ENCODE measurements around the gene PLEKHG4. TPM values are rescaled to one million over a fixed set of nuclear protein-coding genes. Genes with fewer than 3 reads are reported as not detected.

The PLEKHG4 gene
- total RNA-seq, 3 donors from 2014 or later, result 8.0 to 15.4 (median 10.5) TPM

DNA sequence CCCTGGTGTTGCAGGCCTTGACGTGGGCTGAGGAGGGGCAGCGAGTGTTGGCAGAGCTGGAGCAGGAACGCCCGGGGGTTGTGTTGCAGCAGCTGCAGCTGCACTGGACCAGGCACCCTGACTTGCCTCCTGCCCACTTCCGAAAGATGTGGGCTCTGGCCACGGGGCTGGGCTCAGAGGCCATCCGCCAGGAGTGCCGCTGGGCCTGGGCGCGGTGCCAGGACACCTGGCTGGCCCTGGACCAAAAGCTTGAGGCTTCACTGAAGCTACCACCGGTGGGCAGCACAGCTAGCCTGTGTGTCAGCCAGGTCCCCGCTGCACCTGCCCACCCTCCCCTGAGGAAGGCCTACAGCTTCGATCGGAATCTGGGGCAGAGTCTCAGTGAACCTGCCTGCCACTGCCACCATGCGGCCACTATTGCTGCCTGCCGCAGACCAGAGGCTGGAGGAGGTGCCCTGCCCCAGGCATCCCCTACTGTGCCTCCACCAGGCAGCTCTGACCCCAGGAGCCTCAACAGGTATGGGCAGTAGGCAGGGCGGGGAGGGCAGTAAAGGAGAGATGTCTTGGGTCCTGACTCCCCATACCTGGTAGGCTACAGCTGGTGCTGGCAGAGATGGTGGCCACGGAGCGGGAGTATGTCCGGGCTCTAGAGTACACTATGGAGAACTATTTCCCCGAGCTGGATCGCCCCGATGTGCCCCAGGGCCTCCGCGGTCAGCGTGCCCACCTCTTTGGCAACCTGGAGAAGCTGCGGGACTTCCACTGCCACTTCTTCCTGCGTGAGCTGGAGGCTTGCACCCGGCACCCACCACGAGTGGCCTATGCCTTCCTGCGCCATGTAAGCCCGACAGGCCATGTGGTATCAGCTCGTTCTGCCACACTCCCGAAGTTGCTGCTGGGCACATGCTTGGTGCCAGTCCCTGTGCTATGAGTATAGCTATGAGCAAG lies 5.6 kb downstream of the PLEKHG4 start:
- Histone ChIP-seq H3K4me1 (ENCODE audit: low read depth) (no peaks in the 10 kb centered on the region), H3K36me3 (ENCODE audit: low read depth) (no peaks in the 10 kb centered on the region), H3K4me3 (no peak overlapping the region), H3K9me3 (no peaks in the 10 kb centered on the region)
- intact Hi-C loops (cut with DNase I, micrococcal nuclease), result no loop called here
- TF ChIP-seq, protein P1, sequence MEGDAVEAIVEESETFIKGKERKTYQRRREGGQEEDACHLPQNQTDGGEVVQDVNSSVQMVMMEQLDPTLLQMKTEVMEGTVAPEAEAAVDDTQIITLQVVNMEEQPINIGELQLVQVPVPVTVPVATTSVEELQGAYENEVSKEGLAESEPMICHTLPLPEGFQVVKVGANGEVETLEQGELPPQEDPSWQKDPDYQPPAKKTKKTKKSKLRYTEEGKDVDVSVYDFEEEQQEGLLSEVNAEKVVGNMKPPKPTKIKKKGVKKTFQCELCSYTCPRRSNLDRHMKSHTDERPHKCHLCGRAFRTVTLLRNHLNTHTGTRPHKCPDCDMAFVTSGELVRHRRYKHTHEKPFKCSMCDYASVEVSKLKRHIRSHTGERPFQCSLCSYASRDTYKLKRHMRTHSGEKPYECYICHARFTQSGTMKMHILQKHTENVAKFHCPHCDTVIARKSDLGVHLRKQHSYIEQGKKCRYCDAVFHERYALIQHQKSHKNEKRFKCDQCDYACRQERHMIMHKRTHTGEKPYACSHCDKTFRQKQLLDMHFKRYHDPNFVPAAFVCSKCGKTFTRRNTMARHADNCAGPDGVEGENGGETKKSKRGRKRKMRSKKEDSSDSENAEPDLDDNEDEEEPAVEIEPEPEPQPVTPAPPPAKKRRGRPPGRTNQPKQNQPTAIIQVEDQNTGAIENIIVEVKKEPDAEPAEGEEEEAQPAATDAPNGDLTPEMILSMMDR (IDR thresholded peaks at IDR 0.05), result no peak
- DNase-seq, result peak in 2 of 3 donors; percentile 61 to 65
- ATAC-seq, result peak; percentile 80

DNA sequence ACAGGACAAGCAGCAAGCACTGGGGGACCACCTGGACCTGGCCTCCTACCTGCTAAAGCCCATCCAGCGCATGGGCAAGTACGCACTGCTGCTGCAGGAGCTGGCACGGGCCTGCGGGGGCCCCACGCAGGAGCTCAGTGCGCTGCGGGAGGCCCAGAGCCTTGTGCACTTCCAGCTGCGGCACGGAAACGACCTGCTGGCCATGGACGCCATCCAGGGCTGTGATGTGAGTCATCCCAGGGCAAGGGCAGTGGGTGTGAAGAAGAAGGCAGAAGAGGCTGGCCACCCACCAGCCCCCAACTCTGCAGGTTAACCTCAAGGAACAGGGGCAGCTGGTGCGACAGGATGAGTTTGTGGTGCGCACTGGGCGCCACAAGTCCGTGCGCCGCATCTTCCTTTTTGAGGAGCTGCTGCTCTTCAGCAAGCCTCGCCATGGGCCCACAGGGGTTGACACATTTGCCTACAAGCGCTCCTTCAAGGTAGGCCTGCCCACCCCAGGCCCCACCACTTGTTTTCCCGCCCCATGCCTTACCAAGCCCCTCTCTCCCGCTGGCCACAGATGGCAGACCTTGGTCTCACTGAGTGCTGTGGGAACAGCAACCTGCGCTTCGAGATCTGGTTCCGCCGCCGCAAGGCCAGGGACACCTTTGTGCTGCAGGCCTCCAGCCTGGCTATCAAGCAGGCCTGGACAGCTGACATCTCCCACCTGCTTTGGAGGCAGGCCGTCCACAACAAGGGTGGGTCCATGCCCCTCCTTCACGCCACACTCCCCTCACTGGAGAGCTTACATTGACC lies 7.3 kb downstream of the PLEKHG4 start:
- TF ChIP-seq, protein P1 (IDR thresholded peaks at IDR 0.05), result no peak
- no peak for DNase-seq
- Histone ChIP-seq H3K36me3 (ENCODE audit: low read depth) (no peaks in the 10 kb centered on the region), H3K4me1 (ENCODE audit: low read depth) (no peaks in the 10 kb centered on the region), H3K4me3 (no peak overlapping the region), H3K9me3 (no peaks in the 10 kb centered on the region)
- intact Hi-C loops (cut with DNase I, micrococcal nuclease), result no loop called here
- no peak for ATAC-seq

DNA sequence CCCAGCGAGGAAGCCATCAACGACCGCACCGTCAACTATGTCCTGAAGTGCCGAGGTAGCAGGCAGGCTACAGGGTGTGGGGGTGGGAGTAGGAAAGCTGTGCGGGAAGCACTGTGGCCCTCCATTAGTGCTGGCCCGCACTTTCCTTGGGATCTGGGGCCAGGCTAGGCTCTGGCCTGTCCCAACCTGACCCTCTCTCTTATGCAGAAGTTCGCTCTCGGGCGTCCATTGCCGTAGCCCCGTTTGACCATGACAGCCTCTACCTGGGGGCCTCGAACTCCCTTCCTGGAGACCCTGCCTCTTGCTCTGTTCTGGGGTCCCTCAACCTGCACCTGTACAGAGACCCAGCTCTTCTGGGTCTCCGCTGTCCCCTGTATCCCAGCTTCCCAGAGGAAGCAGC lies 8.6 kb downstream of the PLEKHG4 start:
- no peaks in the 10 kb centered on the region for H3K4me1 ChIP-seq (ENCODE audit: low read depth)
- TF ChIP-seq, protein P1 (IDR thresholded peaks at IDR 0.05), result no peak
- DNase-seq, result no peak
- intact Hi-C loops (cut with DNase I, micrococcal nuclease), result no loop called here
- H3K4me3 ChIP-seq, result no peak overlapping the region
- H3K36me3 ChIP-seq (ENCODE audit: low read depth), result no peaks in the 10 kb centered on the region
- no peaks in the 10 kb centered on the region for H3K9me3 ChIP-seq
- ATAC-seq, result no peak

DNA sequence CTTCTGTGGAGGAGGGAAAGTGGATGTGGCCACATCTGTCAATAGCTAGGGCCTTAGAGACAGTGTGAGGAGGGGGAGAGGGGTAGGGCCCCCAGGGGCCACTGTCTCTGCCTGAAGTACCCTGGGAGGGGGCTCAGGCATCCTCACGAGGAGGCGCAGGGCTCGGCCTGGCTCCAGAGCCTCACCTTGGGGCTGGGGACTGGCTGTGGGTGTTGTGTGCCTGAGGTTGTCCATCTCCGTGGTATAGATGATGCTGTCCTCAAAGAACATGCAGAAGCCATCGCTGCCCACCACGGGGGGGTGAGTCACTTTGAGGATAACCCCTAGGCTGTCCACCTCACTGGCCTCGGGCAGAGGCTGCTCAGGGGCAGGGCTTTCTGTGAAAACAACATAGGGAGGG lies 12.1 kb downstream of the PLEKHG4 start:
- DNase-seq, result no peak
- ATAC-seq, result no peak
- TF ChIP-seq, protein P1 (IDR thresholded peaks at IDR 0.05), result no peak
- intact Hi-C loops (cut with DNase I, micrococcal nuclease), result no loop called here
- Histone ChIP-seq H3K36me3 (ENCODE audit: low read depth) (no peaks in the 10 kb centered on the region), H3K4me1 (ENCODE audit: low read depth) (no peaks in the 10 kb centered on the region), H3K9me3 (no peaks in the 10 kb centered on the region), H3K4me3 (no peak overlapping the region)

DNA sequence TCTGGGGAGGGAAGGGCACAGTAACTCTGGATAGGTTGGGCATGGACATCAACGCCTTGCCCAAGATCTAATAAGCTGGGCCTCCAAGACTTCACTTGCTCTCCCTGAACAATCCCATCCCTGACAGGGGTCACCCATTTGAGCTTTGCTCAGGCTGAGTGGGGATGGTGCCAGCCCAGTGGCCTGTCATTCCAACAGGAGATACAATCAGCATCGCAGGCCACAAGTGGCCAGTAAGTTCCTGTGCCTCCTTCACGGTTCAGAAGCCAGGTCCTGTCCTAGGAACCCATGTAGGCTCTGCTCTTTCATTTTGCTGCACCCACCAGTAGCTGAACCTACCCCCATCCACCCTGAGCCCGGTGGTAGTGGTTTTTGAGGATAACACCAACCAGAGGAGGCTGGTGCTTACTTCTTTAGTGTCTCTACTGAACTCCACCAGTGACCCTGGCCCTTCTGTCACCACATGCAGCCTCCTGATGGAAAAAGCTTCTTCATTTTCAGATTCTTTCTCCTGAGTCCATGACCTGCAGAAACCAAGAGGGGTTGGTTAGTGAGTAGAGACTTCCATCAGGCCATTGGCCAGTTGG lies 14.9 kb downstream of the PLEKHG4 start:
- intact Hi-C loops (cut with DNase I, micrococcal nuclease), result no loop called here
- ATAC-seq, result no peak
- H3K9me3 ChIP-seq, result no peaks in the 10 kb centered on the region

More for the DNA sequence above, 14.9 kb downstream of the PLEKHG4 start:
- TF ChIP-seq, protein P1 (IDR thresholded peaks at IDR 0.05), result no peak
- no peaks in the 10 kb centered on the region for H3K36me3 ChIP-seq (ENCODE audit: low read depth)
- H3K4me3 ChIP-seq, result no peak overlapping the region
- DNase-seq, result no peak
- no peaks in the 10 kb centered on the region for H3K4me1 ChIP-seq (ENCODE audit: low read depth)
